NCI-H82 (cell line): ENCODE data around the gene PPP3R1.
A peak's percentile ranks its signal among the peaks of the same experiment; 100 is the strongest.

ENCODE experiments used
- DNase-seq: peaks from one replicate; lab custom pipeline; 2025; lab: John Stamatoyannopoulos, UW

PPP3R1 gene

DNA sequence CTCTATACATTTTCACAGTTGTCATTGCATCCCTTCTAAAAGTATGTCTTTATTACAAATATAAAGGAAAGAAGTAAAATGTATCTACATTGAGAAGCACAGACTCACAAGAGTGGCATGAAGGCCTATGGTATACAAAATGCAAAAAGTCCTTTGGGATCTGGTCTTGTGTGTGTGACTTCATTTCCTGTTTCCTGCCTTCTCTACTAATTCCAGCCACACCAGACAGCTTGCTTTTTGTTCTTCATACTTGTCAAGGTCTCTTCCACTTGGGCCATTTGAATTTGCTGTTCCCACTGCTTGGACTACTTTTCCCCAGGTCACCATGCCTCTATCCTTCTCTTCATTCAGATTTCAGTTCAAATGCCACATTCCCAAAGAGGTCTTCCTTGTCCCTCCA is 101.3 kb downstream of the PPP3R1 start:
- no peak for DNase-seq

DNA sequence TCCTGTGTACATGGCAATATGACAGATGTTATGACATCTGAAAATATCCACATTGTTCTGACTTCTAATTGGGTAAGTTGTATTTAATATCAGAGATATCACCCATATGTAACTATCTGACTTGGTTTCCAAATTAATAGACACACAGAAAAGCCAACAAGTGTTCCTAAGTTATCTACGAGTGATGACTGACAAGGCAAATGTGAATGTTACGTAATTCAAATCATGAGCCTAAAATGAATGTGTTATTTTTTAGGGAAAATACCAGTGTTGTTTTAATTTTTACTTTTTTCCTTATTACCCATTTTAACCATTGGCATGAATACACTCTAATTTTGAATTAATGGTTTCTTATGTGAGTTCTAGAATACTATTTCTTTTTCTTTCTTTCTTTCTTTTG is 110.5 kb downstream of the PPP3R1 start:
- DNase-seq = no peak

DNA sequence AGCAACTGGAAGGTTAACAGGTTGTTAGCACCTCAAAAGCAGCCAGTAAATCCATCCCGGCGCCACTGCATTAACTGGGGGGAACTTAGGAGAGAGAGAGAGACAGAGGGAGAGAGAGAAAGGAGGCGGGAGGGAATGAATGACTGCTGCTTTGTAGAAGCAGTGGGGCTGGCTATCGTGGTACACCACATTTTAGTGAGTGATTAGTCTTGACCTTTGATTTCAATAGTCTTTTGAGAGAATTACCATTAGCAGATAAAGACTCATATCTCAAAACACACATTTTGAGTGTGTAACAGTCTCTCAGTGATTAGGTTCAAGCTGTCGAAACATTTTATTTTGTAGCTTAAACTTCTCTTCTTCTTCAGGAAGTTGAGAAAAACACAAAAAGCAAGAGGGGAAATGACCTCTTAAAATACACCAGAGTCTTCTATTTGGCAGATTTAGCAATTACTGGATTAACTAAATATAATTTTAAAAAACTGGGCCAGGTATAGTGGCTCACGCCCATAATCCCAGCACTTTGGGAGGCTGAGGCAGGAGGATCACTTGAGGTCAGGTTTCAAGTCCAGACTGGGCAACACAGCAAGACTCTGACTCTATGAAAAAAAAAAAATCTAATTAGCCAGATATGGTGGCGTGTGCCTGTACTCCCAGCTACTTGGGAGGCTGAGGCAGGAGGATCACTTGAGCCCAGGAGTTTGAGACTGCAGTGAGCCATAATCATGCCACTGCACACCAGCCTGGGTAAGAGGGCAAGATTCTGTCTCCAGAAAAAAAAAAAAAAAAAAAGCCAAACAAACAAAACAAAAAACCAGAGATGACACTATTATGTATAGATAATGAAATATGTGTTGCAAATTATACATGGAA is 116.6 kb downstream of the PPP3R1 start:
- peak; percentile 63 for DNase-seq

DNA sequence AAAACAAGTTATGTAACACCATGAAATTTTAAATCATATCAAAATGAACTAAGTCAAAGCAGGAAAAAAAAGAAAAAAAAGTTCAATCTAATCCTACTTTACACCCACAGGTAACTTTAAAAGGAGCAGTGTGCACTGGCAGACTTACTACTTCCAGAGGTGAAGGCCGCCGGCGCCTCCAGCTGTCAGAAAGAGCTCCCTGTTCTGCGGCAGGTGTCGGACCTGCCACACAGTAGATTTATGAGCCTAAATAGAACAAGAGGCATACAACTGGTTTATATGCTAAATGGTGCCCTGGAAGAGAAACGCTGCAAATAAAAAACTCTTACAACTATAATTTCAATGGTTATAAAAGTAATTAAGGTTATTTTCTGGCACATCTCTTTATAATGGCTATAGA is 117.8 kb downstream of the PPP3R1 start:
- DNase-seq = peak; percentile 48

DNA sequence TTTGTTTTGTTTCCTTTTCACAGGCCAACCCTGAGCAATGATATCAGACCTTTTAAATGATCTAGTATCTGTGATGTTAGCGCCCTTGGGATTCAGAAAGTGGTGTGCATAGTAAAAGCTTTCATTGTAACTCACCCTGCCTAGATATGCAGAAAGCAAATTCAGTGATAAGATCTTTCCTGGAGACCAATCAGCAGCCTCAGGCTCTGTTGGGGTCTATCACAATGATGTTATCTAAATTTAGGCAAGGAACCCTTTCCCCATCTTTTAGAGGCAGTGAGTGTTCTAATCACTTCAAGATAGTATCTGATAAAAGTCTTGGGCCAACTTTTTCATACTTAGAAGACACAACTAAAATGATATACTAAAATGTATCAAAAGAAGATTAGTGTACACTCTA is 118.2 kb downstream of the PPP3R1 start:
- no peak for DNase-seq
